Osteoblast (primary cell): ENCODE results near the gene USP9X. TPM values are rescaled to one million over a fixed set of nuclear protein-coding genes. Genes with fewer than 3 reads are reported as not detected.

ENCODE experiments used
- DNase-seq: peaks from one replicate; pipeline ENCODE4 v3.0.0; 2011; ENCODE audit warnings: low spot score, mixed read lengths; ENCODE audit not compliant: insufficient read length; ENCODE audit errors: missing footprints
- H2AFZ ChIP-seq: 2 replicates; pipeline ENCODE4 v1.6.0; 2011; ENCODE audit warnings: mild to moderate bottlenecking, low read length
- H3K27ac ChIP-seq: 2 replicates; pipeline ENCODE4 v1.5.1; 2011; ENCODE audit warnings: mild to moderate bottlenecking, low read depth, low read length, moderate library complexity
- H3K27me3 ChIP-seq: 2 replicates; pipeline ENCODE4 v1.6.0; 2012; ENCODE audit warnings: mild to moderate bottlenecking, control low read depth, inconsistent platforms, low read length, moderate library complexity; ENCODE audit not compliant: insufficient read depth
- H3K36me3 ChIP-seq: 2 replicates; pipeline ENCODE4 v1.5.1; 2011; ENCODE audit warnings: mild to moderate bottlenecking, low read length, control low read depth, moderate library complexity; ENCODE audit not compliant: insufficient read depth
- H3K4me1 ChIP-seq: 2 replicates; pipeline ENCODE4 v1.5.1; 2011; ENCODE audit warnings: mild to moderate bottlenecking, low read length, control low read depth, moderate library complexity; ENCODE audit not compliant: insufficient read depth
- H3K4me2 ChIP-seq: 2 replicates; pipeline ENCODE4 v1.6.0; 2011; ENCODE audit warnings: mild to moderate bottlenecking, low read length; ENCODE audit not compliant: insufficient read depth
- H3K4me3 ChIP-seq: fragments of 200-600 bp; sonication (generic); 3 replicates; pipeline ENCODE4 v1.5.1; 2012; ENCODE audit warnings: mild to moderate bottlenecking, low read length, inconsistent platforms; ENCODE audit not compliant: insufficient read depth
- H3K79me2 ChIP-seq: 2 replicates; pipeline ENCODE4 v1.6.0; 2012; ENCODE audit warnings: mild to moderate bottlenecking, low read length, control low read depth, inconsistent platforms; ENCODE audit not compliant: insufficient read depth
- H3K9me3 ChIP-seq: 2 replicates; pipeline ENCODE4 v1.5.1; 2011; ENCODE audit warnings: low read depth, low read length, control low read depth
- H4K20me1 ChIP-seq: 2 replicates; pipeline ENCODE4 v1.6.0; 2012; ENCODE audit warnings: mild to moderate bottlenecking, low read length, control low read depth; ENCODE audit not compliant: insufficient read depth
- CTCF ChIP-seq: IDR thresholded peaks from 2 replicates; pipeline ENCODE4 v1.5.1; 2011; ENCODE audit warnings: mild to moderate bottlenecking, low read depth, low read length, moderate library complexity; ENCODE audit errors: extremely low read depth
- total RNA-seq: library from RNA; depleted of rRNA; stranded (reverse); fragments of >200 nt; gene quantifications from 2 replicates; pipeline ENCODE4 v1.2.3, GENCODE V29; 2012

Gene USP9X
- total RNA-seq, 1 donor = 170 TPM

- Histone ChIP-seq H4K20me1 (no peaks in the 10 kb centered on the region), H3K27me3 (peaks cover 10% of the 10 kb centered on the region), H3K4me3 (no peak overlapping the region), H3K9me3 (no peaks in the 10 kb centered on the region), H3K79me2 (no peaks in the 10 kb centered on the region), H3K4me1 (no peaks in the 10 kb centered on the region), H3K27ac (no peak overlapping the region), H3K36me3 (no peaks in the 10 kb centered on the region), H3K4me2 (no peak overlapping the region), H2AFZ (no peak overlapping the region)
- no peak for TF ChIP-seq CTCF
- no peak for DNase-seq
Observed at GRCh38 chrX:41245641-41246040, 160.4 kb downstream of the USP9X start.

GRCh38 chrX:41250867-41251266, 165.6 kb downstream of the USP9X start:
- H3K4me3 ChIP-seq = no peak overlapping the region
- H3K4me1 ChIP-seq = no peaks in the 10 kb centered on the region
- no peak overlapping the region for H3K27ac ChIP-seq
- peaks cover 14% of the 10 kb centered on the region for H3K27me3 ChIP-seq
- no peaks in the 10 kb centered on the region for H3K79me2 ChIP-seq
- no peaks in the 10 kb centered on the region for H3K9me3 ChIP-seq
- no peaks in the 10 kb centered on the region for H4K20me1 ChIP-seq
- DNase-seq = no peak
- TF ChIP-seq CTCF = no peak
- no peak overlapping the region for H3K4me2 ChIP-seq
- no peak overlapping the region for H2AFZ ChIP-seq
- H3K36me3 ChIP-seq = no peaks in the 10 kb centered on the region

GRCh38 chrX:41257801-41258200, 172.6 kb downstream of the USP9X start:
- H3K4me1 ChIP-seq = no peaks in the 10 kb centered on the region
- H4K20me1 ChIP-seq = no peaks in the 10 kb centered on the region
- H3K9me3 ChIP-seq = no peaks in the 10 kb centered on the region
- TF ChIP-seq CTCF = no peak
- peaks cover 8% of the 10 kb centered on the region for H3K27me3 ChIP-seq
- no peak overlapping the region for H3K4me2 ChIP-seq
- no peaks in the 10 kb centered on the region for H3K36me3 ChIP-seq
- no peak overlapping the region for H3K4me3 ChIP-seq
- H2AFZ ChIP-seq = no peak overlapping the region
- H3K27ac ChIP-seq = no peak overlapping the region
- H3K79me2 ChIP-seq = no peaks in the 10 kb centered on the region
- DNase-seq = no peak

- H4K20me1 ChIP-seq = no peaks in the 10 kb centered on the region
- peaks cover 4% of the 10 kb centered on the region for H3K27me3 ChIP-seq
- no peak for DNase-seq
- no peak overlapping the region for H3K4me3 ChIP-seq
- no peaks in the 10 kb centered on the region for H3K36me3 ChIP-seq
- H3K4me1 ChIP-seq = no peaks in the 10 kb centered on the region
- TF ChIP-seq CTCF = no peak
- no peak overlapping the region for H2AFZ ChIP-seq
- H3K27ac ChIP-seq = no peak overlapping the region
- no peaks in the 10 kb centered on the region for H3K79me2 ChIP-seq
- no peak overlapping the region for H3K4me2 ChIP-seq
- H3K9me3 ChIP-seq = no peaks in the 10 kb centered on the region
Observed at GRCh38 chrX:41258226-41258625, 173.0 kb downstream of the USP9X start.
